ENCODE data around the gene PNMA3.

- TF ChIP-seq, protein P1, sequence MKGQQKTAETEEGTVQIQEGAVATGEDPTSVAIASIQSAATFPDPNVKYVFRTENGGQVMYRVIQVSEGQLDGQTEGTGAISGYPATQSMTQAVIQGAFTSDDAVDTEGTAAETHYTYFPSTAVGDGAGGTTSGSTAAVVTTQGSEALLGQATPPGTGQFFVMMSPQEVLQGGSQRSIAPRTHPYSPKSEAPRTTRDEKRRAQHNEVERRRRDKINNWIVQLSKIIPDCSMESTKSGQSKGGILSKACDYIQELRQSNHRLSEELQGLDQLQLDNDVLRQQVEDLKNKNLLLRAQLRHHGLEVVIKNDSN (IDR thresholded peaks at IDR 0.05) = no peak
- TF ChIP-seq, protein P2, sequence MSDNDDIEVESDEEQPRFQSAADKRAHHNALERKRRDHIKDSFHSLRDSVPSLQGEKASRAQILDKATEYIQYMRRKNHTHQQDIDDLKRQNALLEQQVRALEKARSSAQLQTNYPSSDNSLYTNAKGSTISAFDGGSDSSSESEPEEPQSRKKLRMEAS (IDR thresholded peaks at IDR 0.05) = no peak
- TF ChIP-seq EP300 (IDR thresholded peaks at IDR 0.05; ENCODE audit: borderline replicate concordance) (no peak), CEBPB (IDR thresholded peaks at IDR 0.05) (no peak), REST (IDR thresholded peaks at IDR 0.05; ENCODE audit: low read depth) (no peak)
These were observed 25.5 kb upstream of the PNMA3 start for GRCh38 chrX:153030801-153031200.

Measured in Ishikawa (cell line).